ENCODE data around the gene NRGN. TPM values are rescaled to one million over a fixed set of nuclear protein-coding genes. Genes with fewer than 3 reads are reported as not detected.

Gene NRGN
- polyA plus RNA-seq, 1 donor: 2.1 TPM

GRCh38 chr11:124756753-124757227 is 17.0 kb downstream of the NRGN start:
- no peak for DNase-seq
- Histone ChIP-seq H3K27me3 (ENCODE audit: control insufficient read depth, insufficient read depth, low read length) (peaks cover 95% of the 10 kb centered on the region), H3K9me3 (ENCODE audit: control insufficient read depth, low read depth, low read length) (peaks cover 11% of the 10 kb centered on the region), H3K36me3 (ENCODE audit: control insufficient read depth, insufficient read depth, low read length) (no peaks in the 10 kb centered on the region), H3K4me3 (ENCODE audit: low read length) (no peak overlapping the region), H3K27ac (ENCODE audit: low read length) (no peak overlapping the region), H3K4me1 (ENCODE audit: control insufficient read depth, insufficient read depth, low read length) (peaks cover 39% of the 10 kb centered on the region)
- WGBS (ENCODE audit: insufficient coverage, low lambda C conversion rate): 25% methylated on average over 1 of the region's 6 CpGs

DNA sequence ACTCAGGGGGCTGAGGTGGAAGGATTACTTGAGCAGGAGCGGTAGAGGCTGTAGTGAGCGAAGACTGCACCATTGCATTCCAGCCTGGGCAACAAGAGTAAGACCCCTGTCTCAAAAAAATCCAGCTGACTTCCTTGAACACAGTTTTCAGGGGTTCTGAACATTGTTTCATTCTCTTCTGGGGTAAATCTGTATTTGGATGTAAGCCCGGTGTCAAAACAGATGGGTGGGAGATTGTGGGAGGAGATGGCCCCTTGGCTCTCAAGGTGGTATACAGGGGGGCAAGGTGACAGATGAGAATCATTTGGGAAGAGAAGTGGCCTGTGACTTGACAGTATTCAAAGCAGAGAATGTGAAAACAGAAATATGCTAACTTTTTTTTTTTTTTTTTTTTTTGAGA is 17.6 kb downstream of the NRGN start:
- Histone ChIP-seq H3K27me3 (ENCODE audit: control insufficient read depth, insufficient read depth, low read length) (peaks cover 94% of the 10 kb centered on the region), H3K4me1 (ENCODE audit: control insufficient read depth, insufficient read depth, low read length) (peaks cover 36% of the 10 kb centered on the region), H3K27ac (ENCODE audit: low read length) (no peak overlapping the region), H3K4me3 (ENCODE audit: low read length) (no peak overlapping the region), H3K9me3 (ENCODE audit: control insufficient read depth, low read depth, low read length) (peaks cover 8% of the 10 kb centered on the region), H3K36me3 (ENCODE audit: control insufficient read depth, insufficient read depth, low read length) (no peaks in the 10 kb centered on the region)
- WGBS (ENCODE audit: insufficient coverage, low lambda C conversion rate): no CpG with 5 or more reads among the region's 3 CpGs
- no peak for DNase-seq

- DNase-seq: peak; percentile 81 to 92
- Histone ChIP-seq H3K4me1 (ENCODE audit: control insufficient read depth, insufficient read depth, low read length) (peaks cover 37% of the 10 kb centered on the region), H3K9me3 (ENCODE audit: control insufficient read depth, low read depth, low read length) (peaks cover 8% of the 10 kb centered on the region), H3K4me3 (ENCODE audit: low read length) (peak overlapping the region; percentile 32), H3K27me3 (ENCODE audit: control insufficient read depth, insufficient read depth, low read length) (peaks cover 88% of the 10 kb centered on the region), H3K27ac (ENCODE audit: low read length) (no peak overlapping the region), H3K36me3 (ENCODE audit: control insufficient read depth, insufficient read depth, low read length) (no peaks in the 10 kb centered on the region)
- WGBS (ENCODE audit: insufficient coverage, low lambda C conversion rate): no CpG with 5 or more reads among the region's 53 CpGs
Measured at GRCh38 chr11:124758355-124759265, 18.9 kb downstream of the NRGN start.

DNA sequence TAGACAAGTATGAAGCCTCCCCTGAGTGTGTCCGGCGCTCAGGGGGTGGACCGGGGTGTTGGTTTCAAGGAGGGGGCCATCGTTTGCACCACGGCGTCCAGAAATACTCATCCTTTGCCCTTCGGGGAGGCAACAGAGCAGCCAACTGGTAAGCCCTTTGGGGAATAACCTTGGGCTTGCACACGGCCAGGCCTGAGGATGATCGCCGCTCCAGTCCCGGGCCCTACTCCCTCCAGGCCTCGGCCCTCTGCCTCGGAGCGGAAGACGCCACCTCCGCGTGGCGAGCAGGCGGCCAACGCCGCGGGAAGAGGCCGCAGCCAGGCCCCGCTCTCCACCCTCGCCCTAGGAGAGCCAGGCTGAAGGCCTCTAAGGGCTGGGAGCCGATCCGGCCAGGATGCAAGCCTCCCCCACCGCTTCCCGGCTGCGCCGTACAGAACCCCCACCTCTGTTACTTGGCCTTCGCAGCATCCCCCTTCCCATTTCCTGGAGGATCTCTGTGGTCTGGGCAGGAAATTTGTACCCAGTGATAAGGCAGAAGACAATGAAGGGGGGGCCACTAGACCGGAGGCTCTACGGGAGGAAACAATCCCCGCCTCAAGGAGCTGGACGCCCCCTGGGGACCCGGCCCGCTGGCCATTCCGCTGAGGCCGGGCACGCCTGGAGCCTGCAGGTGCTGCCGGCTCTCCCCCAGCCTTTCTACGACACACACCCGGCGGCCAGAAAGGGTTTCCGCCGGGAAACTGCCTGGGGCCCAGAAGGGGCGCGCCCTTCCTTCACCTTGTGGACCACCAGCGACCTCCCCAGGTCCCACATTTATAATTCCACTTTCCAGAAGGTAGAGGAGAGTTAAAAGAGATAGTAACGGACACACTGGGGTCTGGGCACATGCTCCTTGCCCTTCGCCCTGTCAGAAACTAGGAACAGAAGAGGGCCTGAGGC is 19.8 kb downstream of the NRGN start:
- Histone ChIP-seq H3K27me3 (ENCODE audit: control insufficient read depth, insufficient read depth, low read length) (peaks cover 80% of the 10 kb centered on the region), H3K4me1 (ENCODE audit: control insufficient read depth, insufficient read depth, low read length) (peaks cover 37% of the 10 kb centered on the region), H3K27ac (ENCODE audit: low read length) (no peak overlapping the region), H3K9me3 (ENCODE audit: control insufficient read depth, low read depth, low read length) (peaks cover 8% of the 10 kb centered on the region), H3K36me3 (ENCODE audit: control insufficient read depth, insufficient read depth, low read length) (no peaks in the 10 kb centered on the region), H3K4me3 (ENCODE audit: low read length) (peak overlapping the region; percentile 32)
- peak in 1 of 2 donors; percentile 38 for DNase-seq
- no CpG with 5 or more reads among the region's 52 CpGs for WGBS (ENCODE audit: insufficient coverage, low lambda C conversion rate)

- Histone ChIP-seq H3K27ac (ENCODE audit: low read length) (no peak overlapping the region), H3K27me3 (ENCODE audit: control insufficient read depth, insufficient read depth, low read length) (peaks cover 75% of the 10 kb centered on the region), H3K36me3 (ENCODE audit: control insufficient read depth, insufficient read depth, low read length) (peaks cover 4% of the 10 kb centered on the region), H3K4me1 (ENCODE audit: control insufficient read depth, insufficient read depth, low read length) (peaks cover 37% of the 10 kb centered on the region), H3K9me3 (ENCODE audit: control insufficient read depth, low read depth, low read length) (peaks cover 8% of the 10 kb centered on the region), H3K4me3 (ENCODE audit: low read length) (peak overlapping the region; percentile 17)
- no peak for DNase-seq
- WGBS (ENCODE audit: insufficient coverage, low lambda C conversion rate): no CpG with 5 or more reads among the region's 25 CpGs
Measured at GRCh38 chr11:124760205-124760652, 20.5 kb downstream of the NRGN start.

GRCh38 chr11:124760806-124761205 is 21.1 kb downstream of the NRGN start:
- H3K9me3 ChIP-seq (ENCODE audit: control insufficient read depth, low read depth, low read length): peaks cover 8% of the 10 kb centered on the region
- no peak overlapping the region for H3K27ac ChIP-seq (ENCODE audit: low read length)
- peaks cover 4% of the 10 kb centered on the region for H3K36me3 ChIP-seq (ENCODE audit: control insufficient read depth, insufficient read depth, low read length)
- peak overlapping the region; percentile 17 for H3K4me3 ChIP-seq (ENCODE audit: low read length)
- DNase-seq: no peak
- no CpG with 5 or more reads among the region's 3 CpGs for WGBS (ENCODE audit: insufficient coverage, low lambda C conversion rate)
- H3K27me3 ChIP-seq (ENCODE audit: control insufficient read depth, insufficient read depth, low read length): peaks cover 71% of the 10 kb centered on the region
- peaks cover 37% of the 10 kb centered on the region for H3K4me1 ChIP-seq (ENCODE audit: control insufficient read depth, insufficient read depth, low read length)

- Histone ChIP-seq H3K4me1 (ENCODE audit: control insufficient read depth, insufficient read depth, low read length) (peaks cover 37% of the 10 kb centered on the region), H3K27me3 (ENCODE audit: control insufficient read depth, insufficient read depth, low read length) (peaks cover 64% of the 10 kb centered on the region), H3K27ac (ENCODE audit: low read length) (no peak overlapping the region), H3K4me3 (ENCODE audit: low read length) (peak overlapping the region; percentile 27), H3K9me3 (ENCODE audit: control insufficient read depth, low read depth, low read length) (peaks cover 8% of the 10 kb centered on the region), H3K36me3 (ENCODE audit: control insufficient read depth, insufficient read depth, low read length) (peaks cover 6% of the 10 kb centered on the region)
- WGBS (ENCODE audit: insufficient coverage, low lambda C conversion rate): no CpG with 5 or more reads among the region's 25 CpGs
- no peak for DNase-seq
Measured at GRCh38 chr11:124761301-124762104, 21.8 kb downstream of the NRGN start.

DNA sequence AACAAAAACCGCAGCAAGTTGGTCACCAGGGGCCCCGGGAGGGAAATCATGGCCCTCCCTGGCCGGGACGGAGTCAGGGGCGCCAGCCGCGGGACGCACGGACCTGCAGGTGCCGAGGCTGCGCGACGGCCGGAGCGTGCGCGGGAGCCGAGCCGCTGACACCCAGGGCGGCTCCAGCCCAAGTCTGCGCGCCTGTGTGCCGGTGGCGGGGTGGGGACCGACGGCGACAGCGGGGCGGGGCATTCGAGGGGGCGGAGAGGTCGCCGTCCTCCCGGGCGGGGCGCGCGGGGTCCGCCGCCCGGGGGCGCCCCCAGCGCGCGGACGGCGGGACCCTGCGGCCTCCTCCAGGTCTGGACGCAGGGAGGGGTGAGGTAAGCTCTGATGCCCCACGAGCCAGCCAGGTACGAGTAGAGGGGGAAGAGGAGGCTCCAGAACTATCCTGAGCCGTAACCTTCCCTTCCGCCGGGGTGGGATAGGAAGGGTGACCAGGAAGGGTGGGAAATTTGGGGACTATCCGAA is 22.4 kb downstream of the NRGN start, which contains the start of gene ESAM:
ESAM (minus strand) TSS at position 186 of the 519 bp plus-strand sequence; CDS start at position 50, 136 bp downstream.
- Histone ChIP-seq H3K27me3 (ENCODE audit: control insufficient read depth, insufficient read depth, low read length) (peaks cover 58% of the 10 kb centered on the region), H3K9me3 (ENCODE audit: control insufficient read depth, low read depth, low read length) (peaks cover 8% of the 10 kb centered on the region), H3K36me3 (ENCODE audit: control insufficient read depth, insufficient read depth, low read length) (peaks cover 10% of the 10 kb centered on the region), H3K4me3 (ENCODE audit: low read length) (peak within 1 kb of the TSS; percentile 43), H3K4me1 (ENCODE audit: control insufficient read depth, insufficient read depth, low read length) (peaks cover 37% of the 10 kb centered on the region), H3K27ac (ENCODE audit: low read length) (no peak within 1 kb of the TSS)
- peak in 1 of 2 donors; percentile 47 for DNase-seq
- WGBS (ENCODE audit: insufficient coverage, low lambda C conversion rate): no CpG with 5 or more reads among the region's 55 CpGs

DNA sequence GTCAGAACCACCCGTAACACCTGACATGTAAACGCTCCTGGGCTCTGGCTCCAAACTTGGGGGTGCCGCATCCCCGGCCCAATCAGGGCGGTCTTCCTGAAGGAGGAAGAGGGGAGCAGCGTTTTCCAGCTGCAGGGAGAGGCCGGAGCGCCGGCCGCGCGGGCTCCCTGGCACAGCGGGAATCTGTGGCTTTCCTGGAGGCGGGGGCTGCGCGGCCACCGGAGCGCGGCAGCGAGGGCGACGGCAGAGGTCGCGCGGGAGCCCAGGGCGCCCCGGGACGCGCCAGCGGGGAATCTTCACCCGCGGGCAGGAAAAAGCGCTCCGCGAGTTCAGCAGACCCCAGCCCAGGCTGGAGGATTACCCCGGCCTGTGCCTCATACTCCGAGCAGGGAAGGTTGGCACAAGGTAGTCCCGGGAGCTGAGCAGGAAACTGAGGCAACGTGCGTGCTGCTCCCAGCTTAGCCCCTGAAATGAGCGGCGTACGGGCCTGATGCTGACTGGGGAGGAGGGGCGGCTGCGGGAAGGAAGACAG is 22.9 kb downstream of the NRGN start:
- peaks cover 37% of the 10 kb centered on the region for H3K4me1 ChIP-seq (ENCODE audit: control insufficient read depth, insufficient read depth, low read length)
- H3K27me3 ChIP-seq (ENCODE audit: control insufficient read depth, insufficient read depth, low read length): peaks cover 52% of the 10 kb centered on the region
- peaks cover 8% of the 10 kb centered on the region for H3K9me3 ChIP-seq (ENCODE audit: control insufficient read depth, low read depth, low read length)
- no CpG with 5 or more reads among the region's 45 CpGs for WGBS (ENCODE audit: insufficient coverage, low lambda C conversion rate)
- H3K27ac ChIP-seq (ENCODE audit: low read length): no peak overlapping the region
- H3K36me3 ChIP-seq (ENCODE audit: control insufficient read depth, insufficient read depth, low read length): peaks cover 16% of the 10 kb centered on the region
- no peak for DNase-seq
- H3K4me3 ChIP-seq (ENCODE audit: low read length): peak overlapping the region; percentile 43

All from large intestine (tissue), 3 donors.